Gastroesophageal sphincter (tissue), 4 donors: ENCODE data around the gene AGBL4. TPM values are rescaled to one million over a fixed set of nuclear protein-coding genes. Genes with fewer than 3 reads are reported as not detected.

Experiments
- ATAC-seq: fragments of 150-250 bp; one replicate; pipeline ENCODE4 v1.9.1; 2016; ENCODE audit warnings: mild to moderate bottlenecking, moderate library complexity
- H3K27ac ChIP-seq, 4 donors: fragments of 200-600 bp; sonication (generic) in 3 of 4; 1 replicate in 3 of 4; 2 replicates in 1 of 4; pipeline ENCODE4 v1.5.1; 2016 to 2019
- H3K27me3 ChIP-seq: fragments of 200-600 bp; sonication (generic); one replicate; pipeline ENCODE4 v1.5.1; 2019
- H3K36me3 ChIP-seq, 2 donors: fragments of 200-600 bp; sonication (generic); one replicate each; pipeline ENCODE4 v1.5.1; 2019; ENCODE audit warnings: control low read depth in 1 of 2
- H3K4me1 ChIP-seq, 3 donors: fragments of 200-600 bp; sonication (generic); 1 replicate in 2 of 3; 2 replicates in 1 of 3; pipeline ENCODE4 v1.5.1; 2016 to 2019; ENCODE audit warnings: control low read depth in 2 of 3
- H3K4me3 ChIP-seq, 2 donors: fragments of 200-600 bp; sonication (generic); one replicate each; pipeline ENCODE4 v1.5.1; 2019; ENCODE audit warnings: mild to moderate bottlenecking in 1 of 2, moderate library complexity in 1 of 2
- H3K9me3 ChIP-seq, 3 donors: fragments of 200-600 bp; sonication (generic); one replicate each; pipeline ENCODE4 v1.5.1; 2017 to 2019; ENCODE audit warnings: control low read depth in 2 of 3
- EP300 ChIP-seq: sonication (generic); formaldehyde crosslinking; IDR thresholded peaks from one replicate; pipeline ENCODE4 v1.6.1; 2017; ENCODE audit warnings: antibody characterized with exemption, mild to moderate bottlenecking
- POLR2A ChIP-seq, 2 donors: fragments of 450-650 bp; IDR thresholded peaks; one replicate each; pipeline ENCODE4 v1.6.1; 2017; ENCODE audit warnings: antibody characterized with exemption in 2 of 2, mild to moderate bottlenecking in 2 of 2, moderate library complexity in 1 of 2
- POLR2AphosphoS5 ChIP-seq: sonication (generic); formaldehyde crosslinking; IDR thresholded peaks from one replicate; pipeline ENCODE4 v1.6.1; 2017; ENCODE audit warnings: antibody characterized with exemption
- WGBS, 2 donors: methylation state at CpG; one replicate each; pipeline ENCODE4 v1.1.5; 2018; ENCODE audit warnings: low coverage in 1 of 2; 5-methylcytosine and 5-hydroxymethylcytosine counted together
- total RNA-seq, 4 donors: library from RNA; depleted of rRNA; stranded (reverse); fragments of >200 nt; gene quantifications; one replicate each; pipeline ENCODE4 v1.1.0, GENCODE V29; 2016
- TF ChIP-seq, protein P1 (sequence below), 4 experiments: fragments of 200-600 bp in 2 of 4; fragments of 450-650 bp in 2 of 4; sonication (generic) in 1 of 4; IDR thresholded peaks; one replicate each; pipeline ENCODE4 v1.5.1; 2017 to 2019; ENCODE audit warnings: antibody characterized with exemption in 4 of 4, mild to moderate bottlenecking in 2 of 4, moderate library complexity in 2 of 4

The AGBL4 gene
- total RNA-seq, 4 donors from 2014 or later: 1.6 TPM; not detected in 3

DNA sequence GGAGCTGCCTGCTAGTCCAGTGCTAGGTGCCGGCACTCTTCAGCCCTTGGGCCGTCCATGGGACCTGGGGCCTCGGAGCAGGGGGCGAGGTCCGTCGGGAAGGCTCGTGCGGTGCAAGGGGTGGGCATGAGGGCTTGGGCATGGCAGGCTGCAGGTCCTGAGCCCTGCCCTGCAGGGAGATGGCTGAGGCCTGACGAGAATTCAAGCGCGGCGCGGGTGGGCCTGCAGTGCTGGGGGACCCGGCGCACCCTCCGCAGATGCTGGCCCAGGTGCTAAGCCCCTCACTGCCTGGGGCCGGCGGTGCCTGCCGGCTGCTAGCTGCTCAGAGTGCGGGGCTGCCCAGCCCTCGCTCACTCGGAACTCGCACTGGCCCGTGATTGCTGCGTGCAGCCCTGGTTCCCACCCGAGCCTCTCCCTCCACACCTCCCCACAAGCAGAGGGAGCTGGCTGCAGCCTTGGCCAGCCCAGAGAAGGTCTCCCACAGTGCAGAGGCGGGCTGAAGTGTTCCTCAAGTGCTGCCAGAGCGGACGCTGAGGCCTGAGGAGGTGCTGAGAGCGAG is 467.0 kb downstream of the AGBL4 start:
- ATAC-seq: no peak
- WGBS, 2 donors: 100% methylated on average over 1 of the region's 30 CpGs; no CpG with 5 or more reads in 1 of the 2 donors
- no peaks in the 10 kb centered on the region for H3K4me1 ChIP-seq
- TF ChIP-seq POLR2A (IDR thresholded peaks at IDR 0.05): no peak
- H3K27ac ChIP-seq: no peak overlapping the region
- H3K36me3 ChIP-seq: no peaks in the 10 kb centered on the region
- H3K9me3 ChIP-seq: peaks cover 0 to 11% (median 0%) of the 10 kb centered on the region in 3 donors
- H3K4me3 ChIP-seq: no peak overlapping the region
- no peaks in the 10 kb centered on the region for H3K27me3 ChIP-seq

GRCh38 chr1:49552101-49552500 is 471.7 kb downstream of the AGBL4 start:
- Histone ChIP-seq H3K27me3 (no peaks in the 10 kb centered on the region), H3K27ac (no peak overlapping the region), H3K36me3 (no peaks in the 10 kb centered on the region), H3K9me3 (peaks cover 0 to 15% (median 0%) of the 10 kb centered on the region in 3 donors), H3K4me3 (no peak overlapping the region), H3K4me1 (no peaks in the 10 kb centered on the region)
- TF ChIP-seq EP300: no peak
- TF ChIP-seq, protein P1, sequence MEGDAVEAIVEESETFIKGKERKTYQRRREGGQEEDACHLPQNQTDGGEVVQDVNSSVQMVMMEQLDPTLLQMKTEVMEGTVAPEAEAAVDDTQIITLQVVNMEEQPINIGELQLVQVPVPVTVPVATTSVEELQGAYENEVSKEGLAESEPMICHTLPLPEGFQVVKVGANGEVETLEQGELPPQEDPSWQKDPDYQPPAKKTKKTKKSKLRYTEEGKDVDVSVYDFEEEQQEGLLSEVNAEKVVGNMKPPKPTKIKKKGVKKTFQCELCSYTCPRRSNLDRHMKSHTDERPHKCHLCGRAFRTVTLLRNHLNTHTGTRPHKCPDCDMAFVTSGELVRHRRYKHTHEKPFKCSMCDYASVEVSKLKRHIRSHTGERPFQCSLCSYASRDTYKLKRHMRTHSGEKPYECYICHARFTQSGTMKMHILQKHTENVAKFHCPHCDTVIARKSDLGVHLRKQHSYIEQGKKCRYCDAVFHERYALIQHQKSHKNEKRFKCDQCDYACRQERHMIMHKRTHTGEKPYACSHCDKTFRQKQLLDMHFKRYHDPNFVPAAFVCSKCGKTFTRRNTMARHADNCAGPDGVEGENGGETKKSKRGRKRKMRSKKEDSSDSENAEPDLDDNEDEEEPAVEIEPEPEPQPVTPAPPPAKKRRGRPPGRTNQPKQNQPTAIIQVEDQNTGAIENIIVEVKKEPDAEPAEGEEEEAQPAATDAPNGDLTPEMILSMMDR (IDR thresholded peaks at IDR 0.05): no peak
- TF ChIP-seq POLR2AphosphoS5: no peak
- TF ChIP-seq POLR2A (IDR thresholded peaks at IDR 0.05): no peak
- 60 to 100% methylated on average over 1 of the region's 5 CpGs for WGBS, 2 donors
- ATAC-seq: no peak

- no peak for TF ChIP-seq POLR2A (IDR thresholded peaks at IDR 0.05)
- TF ChIP-seq, protein P1 (IDR thresholded peaks at IDR 0.05): no peak
- no peak for TF ChIP-seq EP300
- no peak for TF ChIP-seq POLR2AphosphoS5
- no peaks in the 10 kb centered on the region for H3K4me1 ChIP-seq
- no peak overlapping the region for H3K27ac ChIP-seq
- H3K27me3 ChIP-seq: peaks cover 6% of the 10 kb centered on the region
- WGBS, 2 donors: 81 to 87% methylated on average over 3 of the region's 3 CpGs
- H3K9me3 ChIP-seq: peaks cover 0 to 31% (median 0%) of the 10 kb centered on the region in 3 donors
- no peaks in the 10 kb centered on the region for H3K36me3 ChIP-seq
- no peak overlapping the region for H3K4me3 ChIP-seq
- no peak for ATAC-seq
Measured at GRCh38 chr1:49544615-49545014, 479.1 kb downstream of the AGBL4 start.

DNA sequence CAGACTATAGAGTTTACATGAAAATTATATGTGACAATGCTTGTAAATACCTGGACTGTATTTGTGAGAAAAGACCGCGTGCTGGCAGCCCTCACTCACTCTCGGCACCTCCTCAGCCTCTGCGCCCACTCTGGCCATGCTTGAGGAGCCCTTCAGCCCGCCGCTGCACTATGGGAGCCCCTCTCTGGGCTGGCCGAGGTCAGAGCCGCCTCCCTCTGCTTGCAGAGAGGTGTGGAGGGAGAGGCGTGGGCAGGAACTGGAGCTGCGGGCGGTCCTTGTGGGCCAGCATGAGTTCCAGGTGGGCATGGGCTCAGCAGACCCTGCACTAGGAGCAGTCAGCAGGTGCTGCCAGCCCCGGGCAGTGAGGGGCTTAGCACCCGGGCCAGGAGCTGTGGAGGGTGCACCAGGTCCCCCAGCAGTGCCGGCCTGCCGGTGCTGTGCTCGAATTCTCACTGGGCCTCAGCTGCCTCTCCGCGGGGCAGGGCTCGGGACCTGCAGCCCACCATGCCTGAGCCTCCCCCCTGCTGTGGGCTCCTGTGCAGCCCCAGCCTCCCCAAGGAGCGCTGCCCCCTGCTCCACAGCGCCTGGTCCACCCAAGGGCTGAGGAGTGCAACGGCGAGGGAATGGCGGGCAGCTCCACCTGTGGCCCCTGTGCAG is 482.5 kb downstream of the AGBL4 start:
- Histone ChIP-seq H3K4me1 (no peaks in the 10 kb centered on the region), H3K36me3 (no peaks in the 10 kb centered on the region), H3K4me3 (no peak overlapping the region), H3K9me3 (peaks cover 0 to 27% (median 0%) of the 10 kb centered on the region in 3 donors), H3K27me3 (peaks cover 6% of the 10 kb centered on the region), H3K27ac (no peak overlapping the region)
- WGBS, 2 donors: 73 to 97% methylated on average over 3 to 6 of the region's 24 CpGs
- no peak for TF ChIP-seq EP300
- no peak for TF ChIP-seq POLR2A (IDR thresholded peaks at IDR 0.05)
- TF ChIP-seq, protein P1 (IDR thresholded peaks at IDR 0.05): no peak
- TF ChIP-seq POLR2AphosphoS5: no peak
- no peak for ATAC-seq

DNA sequence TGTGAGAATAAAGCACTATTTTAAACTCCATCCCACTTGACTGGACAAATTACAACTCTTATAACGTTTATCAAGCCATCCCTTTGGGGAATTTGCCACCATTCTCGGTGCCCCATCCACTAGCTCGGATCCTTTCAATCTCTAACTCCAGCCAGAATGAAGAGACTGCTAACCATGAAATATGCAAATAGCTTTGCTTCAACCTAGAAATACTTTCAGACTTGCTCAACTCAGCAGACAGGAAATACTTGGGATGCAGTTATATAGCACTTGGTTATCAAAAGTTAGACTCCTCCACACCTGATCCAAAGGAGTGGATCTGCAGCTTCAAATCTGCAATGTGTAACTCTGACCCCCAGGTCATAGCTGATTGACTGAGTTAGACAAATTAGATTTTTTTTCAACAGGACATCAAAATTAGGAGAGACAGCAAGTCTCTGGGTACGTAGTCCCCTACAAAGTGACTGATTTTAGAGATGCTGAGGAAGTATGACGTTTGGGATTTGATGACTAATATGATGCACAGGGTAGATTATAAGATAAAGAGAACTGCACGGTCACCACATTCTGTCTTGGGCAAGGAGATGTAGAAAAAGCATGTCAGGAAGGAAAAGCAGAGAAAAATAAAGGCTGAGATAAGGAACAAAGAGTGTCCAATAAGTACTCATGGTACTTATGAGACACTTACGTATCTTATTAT is 496.0 kb downstream of the AGBL4 start:
- no peak for ATAC-seq
- Histone ChIP-seq H3K27me3 (no peaks in the 10 kb centered on the region), H3K27ac (no peak overlapping the region), H3K9me3 (no peaks in the 10 kb centered on the region), H3K36me3 (no peaks in the 10 kb centered on the region), H3K4me1 (no peaks in the 10 kb centered on the region), H3K4me3 (no peak overlapping the region)
- 61 to 75% methylated on average over 5 to 7 of the region's 7 CpGs for WGBS, 2 donors
- TF ChIP-seq EP300 (no peak), POLR2AphosphoS5 (no peak), POLR2A (IDR thresholded peaks at IDR 0.05) (no peak)
- TF ChIP-seq, protein P1 (IDR thresholded peaks at IDR 0.05): no peak
